PC-9 (cell line): ENCODE results near the gene LIPE. TPM values are rescaled to one million over a fixed set of nuclear protein-coding genes. Genes with fewer than 3 reads are reported as not detected.
A peak's percentile ranks its signal among the peaks of the same experiment; 100 is the strongest.

ENCODE experiments used
- BruUV-seq: library from RNA; stranded (reverse); fragments of 400-500 nt; replicated peaks from 2 replicates; lab custom pipeline; 2021; lab: Mats Ljungman, UMichigan
- CTCF ChIA-PET: fragments of 300-600 bp; sonication (Branson Sonifier 250); formaldehyde crosslinking; loops from one replicate; lab custom pipeline; 2022; ENCODE audit warnings: antibody characterized with exemption; lab: Charles Lee
- POLR2A ChIA-PET: fragments of 300-600 bp; sonication (Branson Sonifier 250); formaldehyde crosslinking; loops from one replicate; lab custom pipeline; 2022; ENCODE audit warnings: antibody characterized with exemption; ENCODE audit not compliant: unreplicated experiment; lab: Charles Lee
- DNase-seq, 2 experiments: peaks; one replicate each; pipeline versions ENCODE4 v3.0.0 to v3.0.0-alpha.2; 2015 to 2022; ENCODE audit warnings: mixed read lengths in 1 of 2
- H2AFZ ChIP-seq: fragments of 200-600 bp; sonication (generic); 2 replicates; pipeline ENCODE4 v1.8.1; 2017; ENCODE audit warnings: antibody characterized with exemption
- H3F3A ChIP-seq: fragments of 200-600 bp; sonication (generic); 2 replicates; pipeline ENCODE4 v1.8.1; 2017; ENCODE audit warnings: antibody characterized with exemption, mild to moderate bottlenecking, low read depth; ENCODE audit not compliant: insufficient read depth
- H3K27ac ChIP-seq: fragments of 200-600 bp; sonication (generic); 2 replicates; pipeline ENCODE4 v1.6.1; 2016; ENCODE audit warnings: mixed run types
- H3K27me3 ChIP-seq: fragments of 200-600 bp; sonication (generic); 2 replicates; pipeline ENCODE4 v1.6.1; 2016; ENCODE audit warnings: low read depth, mixed run types; ENCODE audit not compliant: insufficient read depth
- H3K36me3 ChIP-seq: fragments of 200-600 bp; sonication (generic); 2 replicates; pipeline ENCODE4 v1.6.1; 2016; ENCODE audit warnings: low read depth, mixed run types
- H3K4me1 ChIP-seq: fragments of 200-600 bp; sonication (generic); replicated peaks from 2 replicates; pipeline ENCODE4 v1.6.1; 2016; ENCODE audit warnings: mixed run types; ENCODE audit not compliant: insufficient read depth
- H3K4me2 ChIP-seq: fragments of 200-600 bp; sonication (generic); 2 replicates; pipeline ENCODE4 v1.6.1; 2017; ENCODE audit warnings: mixed run types
- H3K4me3 ChIP-seq: fragments of 200-600 bp; sonication (generic); 2 replicates; pipeline ENCODE4 v1.6.1; 2016; ENCODE audit warnings: mixed run types
- H3K79me2 ChIP-seq: fragments of 200-600 bp; sonication (generic); 2 replicates; pipeline ENCODE4 v1.6.1; 2017; ENCODE audit warnings: low read depth, mixed run types
- H3K9me2 ChIP-seq: fragments of 200-600 bp; sonication (generic); 2 replicates; pipeline ENCODE4 v1.8.1; 2017; ENCODE audit warnings: mild to moderate bottlenecking; ENCODE audit not compliant: insufficient read depth
- H3K9me3 ChIP-seq: fragments of 200-600 bp; sonication (generic); 2 replicates; pipeline ENCODE4 v1.8.1; 2016; ENCODE audit warnings: low read depth; ENCODE audit not compliant: insufficient read depth
- H4K20me1 ChIP-seq: fragments of 200-600 bp; sonication (generic); 2 replicates; pipeline ENCODE4 v1.8.1; 2017; ENCODE audit not compliant: insufficient read depth
- EZH2 ChIP-seq: fragments of 200-600 bp; sonication (generic); IDR thresholded peaks from 2 replicates; pipeline ENCODE4 v1.8.0; 2017; ENCODE audit warnings: antibody characterized with exemption, low read depth
- intact Hi-C: fragments of 100-400 bp; cut with micrococcal nuclease; formaldehyde crosslinking; loops from one replicate; pipeline ENCODE4 v1.10.0; 2022; ENCODE audit not compliant: unreplicated experiment
- total RNA-seq: library from RNA; stranded (reverse); gene quantifications from 2 replicates; pipeline ENCODE4 v1.2.3, GENCODE V29; 2021
- TF ChIP-seq, protein P1 (sequence below): fragments of 200-600 bp; sonication (generic); conservative IDR thresholded peaks from 2 replicates; pipeline ENCODE4 v1.6.1; 2017; ENCODE audit warnings: mixed run types, antibody characterized with exemption, mild to moderate bottlenecking, moderate library complexity

LIPE gene
- total RNA-seq, 1 experiment from 2014 or later, result 12.7 TPM

DNA sequence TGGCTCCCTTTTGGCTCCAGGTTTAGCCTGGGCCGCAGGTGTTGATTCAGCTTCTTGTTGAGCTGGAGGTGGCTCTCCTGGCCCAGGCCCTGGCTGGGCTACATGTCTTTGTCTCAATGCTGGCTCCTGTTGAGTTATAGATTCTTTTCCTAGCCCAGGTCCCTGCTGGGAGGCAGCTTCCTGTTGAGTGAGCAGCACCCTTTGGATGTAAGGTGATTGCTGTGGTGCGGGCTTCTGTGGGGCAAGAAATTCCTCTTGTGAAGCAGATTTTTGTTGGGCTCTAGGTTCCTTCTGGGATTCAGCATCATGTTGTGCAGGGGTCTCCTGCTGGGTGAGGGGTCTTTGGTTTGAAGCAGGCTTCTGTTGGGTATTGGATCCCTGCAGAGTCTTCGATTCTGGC, 545 bp downstream of the LIPE start:
- Histone ChIP-seq H4K20me1 (no peaks in the 10 kb centered on the region), H3K9me3 (no peaks in the 10 kb centered on the region), H3K27ac (no peak overlapping the region), H3K4me2 (no peak overlapping the region), H3K36me3 (no peaks in the 10 kb centered on the region), H3K9me2 (no peaks in the 10 kb centered on the region), H3K4me1 (peaks cover 11% of the 10 kb centered on the region), H3K79me2 (no peaks in the 10 kb centered on the region), H3K4me3 (no peak overlapping the region), H3F3A (peaks cover 17% of the 10 kb centered on the region), H2AFZ (no peak overlapping the region), H3K27me3 (no peaks in the 10 kb centered on the region)
- ChIA-PET POLR2A (no interaction called here), CTCF (no interaction called here)
- BruUV-seq, result TSS peak; percentile 5
- TF ChIP-seq, protein P1, sequence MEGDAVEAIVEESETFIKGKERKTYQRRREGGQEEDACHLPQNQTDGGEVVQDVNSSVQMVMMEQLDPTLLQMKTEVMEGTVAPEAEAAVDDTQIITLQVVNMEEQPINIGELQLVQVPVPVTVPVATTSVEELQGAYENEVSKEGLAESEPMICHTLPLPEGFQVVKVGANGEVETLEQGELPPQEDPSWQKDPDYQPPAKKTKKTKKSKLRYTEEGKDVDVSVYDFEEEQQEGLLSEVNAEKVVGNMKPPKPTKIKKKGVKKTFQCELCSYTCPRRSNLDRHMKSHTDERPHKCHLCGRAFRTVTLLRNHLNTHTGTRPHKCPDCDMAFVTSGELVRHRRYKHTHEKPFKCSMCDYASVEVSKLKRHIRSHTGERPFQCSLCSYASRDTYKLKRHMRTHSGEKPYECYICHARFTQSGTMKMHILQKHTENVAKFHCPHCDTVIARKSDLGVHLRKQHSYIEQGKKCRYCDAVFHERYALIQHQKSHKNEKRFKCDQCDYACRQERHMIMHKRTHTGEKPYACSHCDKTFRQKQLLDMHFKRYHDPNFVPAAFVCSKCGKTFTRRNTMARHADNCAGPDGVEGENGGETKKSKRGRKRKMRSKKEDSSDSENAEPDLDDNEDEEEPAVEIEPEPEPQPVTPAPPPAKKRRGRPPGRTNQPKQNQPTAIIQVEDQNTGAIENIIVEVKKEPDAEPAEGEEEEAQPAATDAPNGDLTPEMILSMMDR, result no peak
- TF ChIP-seq EZH2, result no peak
- no peak for DNase-seq
- intact Hi-C loops, result no loop called here

DNA sequence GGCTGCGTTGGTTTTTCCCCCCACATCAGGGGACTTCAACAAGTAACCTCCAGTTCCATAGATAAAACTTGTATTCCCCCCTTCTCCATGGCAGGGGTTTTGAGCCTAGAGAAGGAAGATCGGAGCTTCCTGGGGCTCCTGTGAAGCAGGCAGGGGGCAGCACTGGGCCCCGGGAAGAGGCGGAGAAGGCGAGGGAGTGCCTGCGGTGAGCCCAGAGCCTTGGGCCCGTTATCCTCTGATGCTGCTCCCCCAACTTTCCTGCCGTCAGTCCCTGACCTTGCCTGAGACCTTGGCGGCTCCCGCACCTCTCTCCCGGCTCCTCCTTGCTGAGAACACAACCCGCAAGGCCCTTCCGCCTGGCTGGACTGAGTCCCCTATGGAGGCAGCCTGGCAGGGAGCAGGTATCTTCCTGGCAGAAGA, 2.5 kb downstream of the LIPE start:
- Histone ChIP-seq H3F3A (peaks cover 30% of the 10 kb centered on the region), H3K4me1 (peaks cover 22% of the 10 kb centered on the region), H3K27ac (no peak overlapping the region), H2AFZ (no peak overlapping the region), H3K9me2 (no peaks in the 10 kb centered on the region), H3K4me3 (no peak overlapping the region), H3K27me3 (no peaks in the 10 kb centered on the region), H3K9me3 (no peaks in the 10 kb centered on the region), H3K4me2 (no peak overlapping the region), H3K36me3 (no peaks in the 10 kb centered on the region), H3K79me2 (no peaks in the 10 kb centered on the region), H4K20me1 (no peaks in the 10 kb centered on the region)
- DNase-seq, result no peak
- CTCF ChIA-PET, result no interaction called here
- TF ChIP-seq, protein P1, result no peak
- intact Hi-C loops, result no loop called here
- POLR2A ChIA-PET, result no interaction called here
- no TSS peak for BruUV-seq

DNA sequence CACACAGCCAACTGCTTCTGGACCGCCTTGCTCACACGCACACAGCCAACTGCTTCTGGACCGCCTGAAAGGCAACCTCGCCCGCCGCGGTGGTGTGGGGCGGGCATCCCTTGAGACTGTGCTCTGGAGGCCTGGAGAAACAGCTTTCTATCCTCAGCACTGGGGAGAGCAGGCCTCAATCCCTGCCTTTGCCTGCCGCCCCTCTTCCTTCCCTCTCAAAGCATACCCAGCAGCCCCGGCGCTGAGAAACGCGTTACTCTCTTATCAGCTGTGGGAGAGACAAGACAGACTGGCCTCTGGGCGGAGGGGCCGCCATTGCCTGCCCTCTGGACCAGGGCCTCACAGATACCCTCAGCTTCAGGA, 2.9 kb downstream of the LIPE start:
- no peak for DNase-seq
- Histone ChIP-seq H3K79me2 (no peaks in the 10 kb centered on the region), H3K27me3 (no peaks in the 10 kb centered on the region), H3K4me1 (peaks cover 26% of the 10 kb centered on the region), H3K27ac (no peak overlapping the region), H3K4me3 (no peak overlapping the region), H3K9me2 (no peaks in the 10 kb centered on the region), H2AFZ (no peak overlapping the region), H3K36me3 (no peaks in the 10 kb centered on the region), H3K4me2 (peak overlapping the region; percentile 87; the same call in 1 of the 2 replicates), H3F3A (peaks cover 30% of the 10 kb centered on the region), H3K9me3 (no peaks in the 10 kb centered on the region), H4K20me1 (no peaks in the 10 kb centered on the region)
- BruUV-seq, result no TSS peak
- no peak for TF ChIP-seq EZH2
- TF ChIP-seq, protein P1, result no peak
- POLR2A ChIA-PET, result no interaction called here
- CTCF ChIA-PET, result no interaction called here
- intact Hi-C loops, result no loop called here
